Smooth muscle cell (in vitro differentiated cells): ENCODE measurements around the gene ABHD13. TPM values are rescaled to one million over a fixed set of nuclear protein-coding genes. Genes with fewer than 3 reads are reported as not detected.

Source experiments
- DNase-seq: peaks from one replicate; lab custom pipeline; 2025; ENCODE audit not compliant: unreplicated experiment; lab: John Stamatoyannopoulos, UW
- H2AFZ ChIP-seq: fragments of 200-600 bp; sonication (generic); 2 replicates; pipeline ENCODE4 v1.6.0; 2016; ENCODE audit warnings: antibody characterized with exemption, low read depth, mild to moderate bottlenecking
- H3F3A ChIP-seq: fragments of 200-600 bp; sonication (generic); 2 replicates; pipeline ENCODE4 v1.6.0; 2017; ENCODE audit warnings: antibody characterized with exemption, low read depth
- H3K27ac ChIP-seq: fragments of 200-600 bp; sonication (generic); 2 replicates; pipeline ENCODE4 v1.5.1; 2016; ENCODE audit warnings: low read depth, mild to moderate bottlenecking
- H3K27me3 ChIP-seq: fragments of 200-600 bp; sonication (generic); 2 replicates; pipeline ENCODE4 v1.6.1; 2016; ENCODE audit warnings: low read depth, mild to moderate bottlenecking
- H3K36me3 ChIP-seq: fragments of 200-600 bp; sonication (generic); 2 replicates; pipeline ENCODE4 v1.5.1; 2016; ENCODE audit warnings: low read depth
- H3K4me1 ChIP-seq: fragments of 200-600 bp; sonication (generic); 2 replicates; pipeline ENCODE4 v1.5.1; 2016; ENCODE audit warnings: low read depth
- H3K4me2 ChIP-seq: fragments of 200-600 bp; sonication (generic); 2 replicates; pipeline ENCODE4 v1.6.0; 2016; ENCODE audit warnings: mild to moderate bottlenecking
- H3K4me3 ChIP-seq: fragments of 200-600 bp; sonication (generic); 2 replicates; pipeline ENCODE4 v1.5.1; 2016; ENCODE audit warnings: mild to moderate bottlenecking
- H3K79me2 ChIP-seq: fragments of 200-600 bp; sonication (generic); 2 replicates; pipeline ENCODE4 v1.6.0; 2016; ENCODE audit warnings: low read depth, mild to moderate bottlenecking
- H3K9ac ChIP-seq: fragments of 200-600 bp; sonication (generic); 2 replicates; pipeline ENCODE4 v1.6.0; 2016; ENCODE audit warnings: low read depth
- H3K9me3 ChIP-seq: fragments of 200-600 bp; sonication (generic); replicated peaks from 2 replicates; pipeline ENCODE4 v1.5.1; 2016; ENCODE audit warnings: low read depth
- H4K20me1 ChIP-seq: fragments of 200-600 bp; sonication (generic); 2 replicates; pipeline ENCODE4 v1.6.0; 2016; ENCODE audit warnings: low read depth
- CTCF ChIP-seq: fragments of 200-600 bp; sonication (generic); IDR thresholded peaks from 2 replicates; pipeline ENCODE4 v1.5.1; 2017; ENCODE audit warnings: borderline replicate concordance, mild to moderate bottlenecking, antibody characterized with exemption; ENCODE audit not compliant: insufficient read depth, poor library complexity, severe bottlenecking
- WGBS: methylation state at CpG from one replicate; pipeline ENCODE4 v1.1.7; 2016; ENCODE audit warnings: low lambda C conversion rate; 5-methylcytosine and 5-hydroxymethylcytosine counted together
- polyA plus RNA-seq: library from polyadenylated mRNA; unstranded; fragments of >200 nt; fragmentation: Nextera tagmentation; extraction: Ambion mirVana; gene quantifications from 2 replicates; pipeline ENCODE4 v1.2.1, GENCODE V29; 2016
- total RNA-seq: library from RNA; depleted of rRNA; stranded (reverse); fragments of >200 nt; gene quantifications from 2 replicates; pipeline ENCODE4 v1.2.3, GENCODE V29; 2014

ABHD13 gene
- total and polyA plus RNA-seq, 2 experiments from 2014 or later = 7.9 to 14.1 TPM

- no peak overlapping the region for H3K9ac ChIP-seq
- no peaks in the 10 kb centered on the region for H3K4me1 ChIP-seq
- no peaks in the 10 kb centered on the region for H3K36me3 ChIP-seq
- no peaks in the 10 kb centered on the region for H3F3A ChIP-seq
- H3K4me2 ChIP-seq = no peak overlapping the region
- no peak overlapping the region for H3K27ac ChIP-seq
- H3K79me2 ChIP-seq = no peaks in the 10 kb centered on the region
- no peak overlapping the region for H2AFZ ChIP-seq
- no peaks in the 10 kb centered on the region for H3K9me3 ChIP-seq
- WGBS = over 99% methylated on average over 4 of the region's 4 CpGs
- H3K27me3 ChIP-seq = no peaks in the 10 kb centered on the region
- no peaks in the 10 kb centered on the region for H4K20me1 ChIP-seq
- DNase-seq = no peak
- no peak for TF ChIP-seq CTCF
- no peak overlapping the region for H3K4me3 ChIP-seq
Measured at GRCh38 chr13:108268466-108269112, 50.4 kb downstream of the ABHD13 start.

- no peak for TF ChIP-seq CTCF
- peak; percentile 1 for DNase-seq
- 53% methylated on average over 16 of the region's 16 CpGs for WGBS
- H3K9ac ChIP-seq = no peak within 1 kb of the TSS
- H3K4me1 ChIP-seq = no peaks in the 10 kb centered on the region
- no peak within 1 kb of the TSS for H3K27ac ChIP-seq
- no peaks in the 10 kb centered on the region for H3K79me2 ChIP-seq
- H4K20me1 ChIP-seq = no peaks in the 10 kb centered on the region
- H3K36me3 ChIP-seq = no peaks in the 10 kb centered on the region
- H3K4me3 ChIP-seq = peak within 1 kb of the TSS; percentile 13
- no peak within 1 kb of the TSS for H2AFZ ChIP-seq
- H3K27me3 ChIP-seq = no peaks in the 10 kb centered on the region
- H3K9me3 ChIP-seq = no peaks in the 10 kb centered on the region
- no peaks in the 10 kb centered on the region for H3F3A ChIP-seq
- H3K4me2 ChIP-seq = peak within 1 kb of the TSS; percentile 65
Measured at GRCh38 chr13:108269601-108270328, 51.6 kb downstream of the ABHD13 start, which contains the start of gene TNFSF13B. TSS of gene TNFSF13B (plus strand) at chr13:108269718. CDS start at chr13:108269896, 178 bp downstream.

GRCh38 chr13:108270442-108270841 lies 52.2 kb downstream of the ABHD13 start:
- H4K20me1 ChIP-seq = no peaks in the 10 kb centered on the region
- no peaks in the 10 kb centered on the region for H3F3A ChIP-seq
- H3K4me3 ChIP-seq = no peak overlapping the region
- H3K9ac ChIP-seq = no peak overlapping the region
- no peaks in the 10 kb centered on the region for H3K27me3 ChIP-seq
- no peaks in the 10 kb centered on the region for H3K36me3 ChIP-seq
- no peaks in the 10 kb centered on the region for H3K79me2 ChIP-seq
- H3K4me1 ChIP-seq = no peaks in the 10 kb centered on the region
- WGBS = 69% methylated on average over 3 of the region's 3 CpGs
- H2AFZ ChIP-seq = no peak overlapping the region
- no peak for DNase-seq
- H3K9me3 ChIP-seq = no peaks in the 10 kb centered on the region
- no peak overlapping the region for H3K27ac ChIP-seq
- no peak for TF ChIP-seq CTCF
- H3K4me2 ChIP-seq = peak overlapping the region; percentile 65

GRCh38 chr13:108272333-108272732 lies 54.1 kb downstream of the ABHD13 start:
- no peak for TF ChIP-seq CTCF
- no peaks in the 10 kb centered on the region for H3F3A ChIP-seq
- no peaks in the 10 kb centered on the region for H3K9me3 ChIP-seq
- no peak overlapping the region for H3K4me3 ChIP-seq
- no peaks in the 10 kb centered on the region for H3K79me2 ChIP-seq
- H2AFZ ChIP-seq = no peak overlapping the region
- no peaks in the 10 kb centered on the region for H3K27me3 ChIP-seq
- H3K4me1 ChIP-seq = no peaks in the 10 kb centered on the region
- H3K9ac ChIP-seq = no peak overlapping the region
- H3K36me3 ChIP-seq = no peaks in the 10 kb centered on the region
- H3K27ac ChIP-seq = no peak overlapping the region
- no peak overlapping the region for H3K4me2 ChIP-seq
- no peak for DNase-seq
- H4K20me1 ChIP-seq = no peaks in the 10 kb centered on the region
